WTC11 (cell line): Measurements from ENCODE around the gene SORCS1. TPM values are rescaled to one million over a fixed set of nuclear protein-coding genes. Genes with fewer than 3 reads are reported as not detected.

Experiments
- ATAC-seq: fragments of 200-7000 bp; cut with Tn5 transposase; 2 replicates; pipeline ENCODE4 v1.10.0; 2021; ENCODE audit warnings: mild to moderate bottlenecking, moderate library complexity
- CTCF ChIA-PET: fragments of 300-600 bp; sonication (Branson Sonifier 250); formaldehyde crosslinking; loops from one replicate; lab custom pipeline; 2021; ENCODE audit warnings: antibody characterized with exemption; lab: Charles Lee
- POLR2A ChIA-PET: fragments of 350-600 bp; sonication (Branson Sonifier 250); formaldehyde crosslinking; loops from one replicate; lab custom pipeline; 2021; ENCODE audit warnings: antibody characterized with exemption; lab: Charles Lee
- DNase-seq: peaks from one replicate; pipeline ENCODE4 v3.0.0; 2021; ENCODE audit warnings: low spot score
- H3K27ac Mint-ChIP-seq: 2 replicates; pipeline ENCODE4 v1.8.0; 2021; ENCODE audit warnings: mixed read lengths
- H3K27me3 Mint-ChIP-seq: 2 replicates; pipeline ENCODE4 v1.8.0; 2021; ENCODE audit warnings: low read depth, mild to moderate bottlenecking, moderate library complexity, mixed read lengths
- H3K36me3 Mint-ChIP-seq: 2 replicates; pipeline ENCODE4 v1.8.0; 2021; ENCODE audit warnings: mixed read lengths
- H3K4me1 Mint-ChIP-seq: 2 replicates; pipeline ENCODE4 v1.8.0; 2022; ENCODE audit warnings: mixed read lengths
- H3K4me3 Mint-ChIP-seq: 2 replicates; pipeline ENCODE4 v1.8.0; 2021; ENCODE audit warnings: mild to moderate bottlenecking, moderate library complexity, mixed read lengths
- H3K9me3 Mint-ChIP-seq: 2 replicates; pipeline ENCODE4 v1.8.0; 2021; ENCODE audit warnings: mixed read lengths
- FOXP1 ChIP-seq: sonication (generic); formaldehyde crosslinking; IDR thresholded peaks from 2 replicates; pipeline ENCODE4 v1.8.0; 2022; ENCODE audit warnings: missing genetic modification reagents, mild to moderate bottlenecking, moderate library complexity, borderline replicate concordance
- GABPB1 ChIP-seq: sonication (generic); formaldehyde crosslinking; IDR thresholded peaks from 2 replicates; pipeline ENCODE4 v1.8.1; 2023; ENCODE audit warnings: mild to moderate bottlenecking, missing genetic modification reagents
- GRHL2 ChIP-seq: fragments of 250-450 bp; sonication (Bioruptor Pico); IDR thresholded peaks from 2 replicates; pipeline ENCODE4 v1.8.0; 2022; ENCODE audit warnings: mild to moderate bottlenecking, moderate library complexity; ENCODE audit not compliant: insufficient replicate concordance, severe bottlenecking
- IRF2 ChIP-seq: sonication (generic); formaldehyde crosslinking; IDR thresholded peaks from 2 replicates; pipeline ENCODE4 v1.8.0; 2022; ENCODE audit warnings: low read depth, missing genetic modification reagents, borderline replicate concordance
- MXD4 ChIP-seq: fragments of 250-450 bp; sonication (Bioruptor Pico); IDR thresholded peaks from 2 replicates; pipeline ENCODE4 v1.8.0; 2021; ENCODE audit warnings: mild to moderate bottlenecking, moderate library complexity, borderline replicate concordance
- NFYB ChIP-seq: sonication (generic); formaldehyde crosslinking; conservative IDR thresholded peaks from 2 replicates; pipeline ENCODE4 v1.8.0; 2022; ENCODE audit warnings: low read depth, missing genetic modification reagents
- TCF7 ChIP-seq: sonication (generic); formaldehyde crosslinking; IDR thresholded peaks from 2 replicates; pipeline ENCODE4 v1.8.0; 2022; ENCODE audit warnings: mild to moderate bottlenecking, low read depth, missing genetic modification reagents, moderate library complexity
- TEAD4 ChIP-seq: sonication (generic); formaldehyde crosslinking; IDR thresholded peaks from 2 replicates; pipeline ENCODE4 v1.8.0; 2022; ENCODE audit warnings: mild to moderate bottlenecking, missing genetic modification reagents
- TP53 ChIP-seq: sonication (generic); formaldehyde crosslinking; IDR thresholded peaks from 2 replicates; pipeline ENCODE4 v1.8.1; 2023; ENCODE audit warnings: mild to moderate bottlenecking, missing genetic modification reagents
- ZBTB43 ChIP-seq: sonication (generic); formaldehyde crosslinking; IDR thresholded peaks from 2 replicates; pipeline ENCODE4 v1.8.1; 2023; ENCODE audit warnings: mild to moderate bottlenecking, missing genetic modification reagents
- ZNF219 ChIP-seq: sonication (generic); formaldehyde crosslinking; IDR thresholded peaks from 2 replicates; pipeline ENCODE4 v1.8.0; 2023; ENCODE audit warnings: missing genetic modification reagents, mild to moderate bottlenecking, borderline replicate concordance
- ZNF232 ChIP-seq: sonication (generic); formaldehyde crosslinking; IDR thresholded peaks from 2 replicates; pipeline ENCODE4 v1.8.0; 2022; ENCODE audit warnings: mild to moderate bottlenecking, missing genetic modification reagents
- ZNF416 ChIP-seq: fragments of 250-450 bp; sonication (Bioruptor Pico); IDR thresholded peaks from 2 replicates; pipeline ENCODE4 v1.9.0; 2021; ENCODE audit warnings: mild to moderate bottlenecking, inconsistent platforms
- ZNF423 ChIP-seq: fragments of 250-450 bp; sonication (Bioruptor Pico); IDR thresholded peaks from 2 replicates; pipeline ENCODE4 v2.1.2; 2022; ENCODE audit warnings: mild to moderate bottlenecking, moderate library complexity
- total RNA-seq: library from RNA; stranded (reverse); gene quantifications from 3 replicates; pipeline ENCODE4 v1.2.3, GENCODE V29; 2021
- TF ChIP-seq, protein P1 (sequence below): sonication (generic); formaldehyde crosslinking; IDR thresholded peaks from 2 replicates; pipeline ENCODE4 v1.8.1; 2023; ENCODE audit warnings: mild to moderate bottlenecking, missing genetic modification reagents, moderate library complexity
- TF ChIP-seq, protein P2 (sequence below): sonication (generic); formaldehyde crosslinking; IDR thresholded peaks from 2 replicates; pipeline ENCODE4 v1.8.1; 2023; ENCODE audit warnings: mild to moderate bottlenecking, missing genetic modification reagents, borderline replicate concordance
- TF ChIP-seq, protein P3 (sequence below): sonication (generic); formaldehyde crosslinking; IDR thresholded peaks from 2 replicates; pipeline ENCODE4 v1.8.0; 2023; ENCODE audit warnings: mild to moderate bottlenecking, missing genetic modification reagents
- TF ChIP-seq, protein P4 (sequence below): sonication (generic); formaldehyde crosslinking; IDR thresholded peaks from 2 replicates; pipeline ENCODE4 v1.8.1; 2022; ENCODE audit warnings: low read depth, mild to moderate bottlenecking, moderate library complexity, missing genetic modification reagents, borderline replicate concordance

SORCS1 gene
- total RNA-seq, 1 experiment from 2014 or later = 3.3 TPM

GRCh38 chr10:107085665-107086525 is 78.6 kb downstream of the SORCS1 start:
- ATAC-seq (no peak), DNase-seq (no peak)
- no peak overlapping the region for H3K27ac Mint-ChIP-seq
- POLR2A ChIA-PET = no interaction called here
- H3K9me3 Mint-ChIP-seq = no peaks in the 10 kb centered on the region; the same call in 1 of the 2 replicates
- no peaks in the 10 kb centered on the region for H3K36me3 Mint-ChIP-seq
- CTCF ChIA-PET = interaction anchor here (0.5 kb wide), 1 partner anchor 359 kb away, joined by 10 read pairs; no protein-coding TSS in a partner anchor
- TF ChIP-seq ZNF219 (CRISPR knock-in tag) (no peak), ZNF232 (CRISPR knock-in tag) (no peak), ZBTB43 (no peak), GRHL2 (no peak), GABPB1 (CRISPR knock-in tag) (no peak), ZNF423 (CRISPR knock-in tag) (no peak), MXD4 (CRISPR knock-in tag) (no peak), IRF2 (CRISPR knock-in tag) (no peak), TEAD4 (no peak)
- TF ChIP-seq, protein P1, sequence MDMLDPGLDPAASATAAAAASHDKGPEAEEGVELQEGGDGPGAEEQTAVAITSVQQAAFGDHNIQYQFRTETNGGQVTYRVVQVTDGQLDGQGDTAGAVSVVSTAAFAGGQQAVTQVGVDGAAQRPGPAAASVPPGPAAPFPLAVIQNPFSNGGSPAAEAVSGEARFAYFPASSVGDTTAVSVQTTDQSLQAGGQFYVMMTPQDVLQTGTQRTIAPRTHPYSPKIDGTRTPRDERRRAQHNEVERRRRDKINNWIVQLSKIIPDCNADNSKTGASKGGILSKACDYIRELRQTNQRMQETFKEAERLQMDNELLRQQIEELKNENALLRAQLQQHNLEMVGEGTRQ (CRISPR knock-in tag) = no peak
- TF ChIP-seq, all 79 proteins: peak for 0
- Mint-ChIP-seq H3K27me3 (no peaks in the 10 kb centered on the region), H3K4me3 (no peak overlapping the region), H3K4me1 (peaks cover 12% of the 10 kb centered on the region)

DNA sequence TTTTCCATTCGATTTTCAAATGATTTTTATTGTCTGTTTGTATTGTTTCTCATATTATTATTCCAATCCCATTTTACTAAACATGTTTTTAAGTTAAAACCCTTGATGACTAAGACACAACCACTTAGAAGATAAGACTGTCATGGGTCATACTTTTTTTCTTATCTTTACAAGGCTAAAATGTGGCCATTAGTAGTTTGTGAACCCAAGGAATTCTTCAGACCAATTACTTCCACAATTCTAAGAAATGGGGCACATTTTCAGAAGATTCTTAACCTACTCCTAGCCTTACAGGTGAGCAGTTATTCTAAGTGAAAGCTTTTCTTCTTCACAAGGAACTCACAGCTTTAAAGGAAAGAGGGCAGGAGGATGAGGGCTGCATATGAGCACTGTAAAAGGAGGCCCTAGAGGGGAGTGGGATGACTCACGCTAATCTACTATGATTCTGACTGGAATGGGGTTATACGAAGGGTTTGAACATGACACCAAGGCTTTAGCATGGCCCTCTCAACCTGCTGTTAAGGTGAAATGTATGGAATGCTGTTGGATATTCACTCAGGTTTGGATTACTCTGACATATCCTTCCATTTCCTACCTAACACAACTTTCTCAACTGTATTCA is 81.0 kb downstream of the SORCS1 start:
- Mint-ChIP-seq H3K4me1 (peaks cover 12% of the 10 kb centered on the region), H3K27me3 (no peaks in the 10 kb centered on the region), H3K27ac (no peak overlapping the region), H3K4me3 (no peak overlapping the region), H3K9me3 (no peaks in the 10 kb centered on the region; the same call in 1 of the 2 replicates), H3K36me3 (no peaks in the 10 kb centered on the region)
- POLR2A ChIA-PET = no interaction called here
- CTCF ChIA-PET = no interaction called here
- TF ChIP-seq, protein P2, sequence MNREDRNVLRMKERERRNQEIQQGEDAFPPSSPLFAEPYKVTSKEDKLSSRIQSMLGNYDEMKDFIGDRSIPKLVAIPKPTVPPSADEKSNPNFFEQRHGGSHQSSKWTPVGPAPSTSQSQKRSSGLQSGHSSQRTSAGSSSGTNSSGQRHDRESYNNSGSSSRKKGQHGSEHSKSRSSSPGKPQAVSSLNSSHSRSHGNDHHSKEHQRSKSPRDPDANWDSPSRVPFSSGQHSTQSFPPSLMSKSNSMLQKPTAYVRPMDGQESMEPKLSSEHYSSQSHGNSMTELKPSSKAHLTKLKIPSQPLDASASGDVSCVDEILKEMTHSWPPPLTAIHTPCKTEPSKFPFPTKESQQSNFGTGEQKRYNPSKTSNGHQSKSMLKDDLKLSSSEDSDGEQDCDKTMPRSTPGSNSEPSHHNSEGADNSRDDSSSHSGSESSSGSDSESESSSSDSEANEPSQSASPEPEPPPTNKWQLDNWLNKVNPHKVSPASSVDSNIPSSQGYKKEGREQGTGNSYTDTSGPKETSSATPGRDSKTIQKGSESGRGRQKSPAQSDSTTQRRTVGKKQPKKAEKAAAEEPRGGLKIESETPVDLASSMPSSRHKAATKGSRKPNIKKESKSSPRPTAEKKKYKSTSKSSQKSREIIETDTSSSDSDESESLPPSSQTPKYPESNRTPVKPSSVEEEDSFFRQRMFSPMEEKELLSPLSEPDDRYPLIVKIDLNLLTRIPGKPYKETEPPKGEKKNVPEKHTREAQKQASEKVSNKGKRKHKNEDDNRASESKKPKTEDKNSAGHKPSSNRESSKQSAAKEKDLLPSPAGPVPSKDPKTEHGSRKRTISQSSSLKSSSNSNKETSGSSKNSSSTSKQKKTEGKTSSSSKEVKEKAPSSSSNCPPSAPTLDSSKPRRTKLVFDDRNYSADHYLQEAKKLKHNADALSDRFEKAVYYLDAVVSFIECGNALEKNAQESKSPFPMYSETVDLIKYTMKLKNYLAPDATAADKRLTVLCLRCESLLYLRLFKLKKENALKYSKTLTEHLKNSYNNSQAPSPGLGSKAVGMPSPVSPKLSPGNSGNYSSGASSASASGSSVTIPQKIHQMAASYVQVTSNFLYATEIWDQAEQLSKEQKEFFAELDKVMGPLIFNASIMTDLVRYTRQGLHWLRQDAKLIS (CRISPR knock-in tag) = no peak
- TF ChIP-seq ZNF416 (CRISPR knock-in tag) = no peak
- TF ChIP-seq, protein P3, sequence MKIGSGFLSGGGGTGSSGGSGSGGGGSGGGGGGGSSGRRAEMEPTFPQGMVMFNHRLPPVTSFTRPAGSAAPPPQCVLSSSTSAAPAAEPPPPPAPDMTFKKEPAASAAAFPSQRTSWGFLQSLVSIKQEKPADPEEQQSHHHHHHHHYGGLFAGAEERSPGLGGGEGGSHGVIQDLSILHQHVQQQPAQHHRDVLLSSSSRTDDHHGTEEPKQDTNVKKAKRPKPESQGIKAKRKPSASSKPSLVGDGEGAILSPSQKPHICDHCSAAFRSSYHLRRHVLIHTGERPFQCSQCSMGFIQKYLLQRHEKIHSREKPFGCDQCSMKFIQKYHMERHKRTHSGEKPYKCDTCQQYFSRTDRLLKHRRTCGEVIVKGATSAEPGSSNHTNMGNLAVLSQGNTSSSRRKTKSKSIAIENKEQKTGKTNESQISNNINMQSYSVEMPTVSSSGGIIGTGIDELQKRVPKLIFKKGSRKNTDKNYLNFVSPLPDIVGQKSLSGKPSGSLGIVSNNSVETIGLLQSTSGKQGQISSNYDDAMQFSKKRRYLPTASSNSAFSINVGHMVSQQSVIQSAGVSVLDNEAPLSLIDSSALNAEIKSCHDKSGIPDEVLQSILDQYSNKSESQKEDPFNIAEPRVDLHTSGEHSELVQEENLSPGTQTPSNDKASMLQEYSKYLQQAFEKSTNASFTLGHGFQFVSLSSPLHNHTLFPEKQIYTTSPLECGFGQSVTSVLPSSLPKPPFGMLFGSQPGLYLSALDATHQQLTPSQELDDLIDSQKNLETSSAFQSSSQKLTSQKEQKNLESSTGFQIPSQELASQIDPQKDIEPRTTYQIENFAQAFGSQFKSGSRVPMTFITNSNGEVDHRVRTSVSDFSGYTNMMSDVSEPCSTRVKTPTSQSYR (CRISPR knock-in tag) = no peak
- TF ChIP-seq, protein P4, sequence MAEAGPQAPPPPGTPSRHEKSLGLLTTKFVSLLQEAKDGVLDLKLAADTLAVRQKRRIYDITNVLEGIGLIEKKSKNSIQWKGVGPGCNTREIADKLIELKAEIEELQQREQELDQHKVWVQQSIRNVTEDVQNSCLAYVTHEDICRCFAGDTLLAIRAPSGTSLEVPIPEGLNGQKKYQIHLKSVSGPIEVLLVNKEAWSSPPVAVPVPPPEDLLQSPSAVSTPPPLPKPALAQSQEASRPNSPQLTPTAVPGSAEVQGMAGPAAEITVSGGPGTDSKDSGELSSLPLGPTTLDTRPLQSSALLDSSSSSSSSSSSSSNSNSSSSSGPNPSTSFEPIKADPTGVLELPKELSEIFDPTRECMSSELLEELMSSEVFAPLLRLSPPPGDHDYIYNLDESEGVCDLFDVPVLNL (CRISPR knock-in tag) = no peak
- no peak for TF ChIP-seq NFYB (CRISPR knock-in tag)
- TF ChIP-seq TCF7 (CRISPR knock-in tag) = no peak
- no peak for TF ChIP-seq TP53 (CRISPR knock-in tag)
- no peak for TF ChIP-seq FOXP1
- TF ChIP-seq, all 79 proteins: peak for 0
- no peak for DNase-seq
- no peak for ATAC-seq
